SK-N-SH treated with all-trans-retinoic acid at 6 μM for 48 hours (cell line): ENCODE results near the gene RPL18.
"Not testable (repeated sequence)": the region's sequence is repeated elsewhere in the genome, so short reads cannot be mapped to it uniquely, and the experiment has no call there.

ENCODE experiments used
- ATAC-seq: fragments of 200-7000 bp; cut with Tn5 transposase; 3 replicates; pipeline ENCODE4 v1.9.1; 2020; ENCODE audit warnings: mild to moderate bottlenecking, moderate library complexity
- ARNTL ChIP-seq: fragments of 450-650 bp; formaldehyde crosslinking; IDR thresholded peaks from 2 replicates; pipeline ENCODE4 v1.5.0; 2020; ENCODE audit warnings: low read depth, mild to moderate bottlenecking, moderate library complexity, borderline replicate concordance
- BACH2 ChIP-seq: fragments of 250-450 bp; sonication (Bioruptor Pico); IDR thresholded peaks from 2 replicates; pipeline ENCODE4 v1.9.0; 2021; ENCODE audit warnings: mild to moderate bottlenecking, borderline replicate concordance
- CSDC2 ChIP-seq: fragments of 250-450 bp; sonication (Bioruptor Pico); IDR thresholded peaks from 2 replicates; pipeline ENCODE4 v1.5.0; 2020; ENCODE audit warnings: mild to moderate bottlenecking, moderate library complexity
- CSRNP3 ChIP-seq: fragments of 250-450 bp; sonication (Bioruptor Pico); IDR thresholded peaks from 2 replicates; pipeline ENCODE4 v1.5.1; 2021; ENCODE audit warnings: mild to moderate bottlenecking, moderate library complexity
- ESRRG ChIP-seq: fragments of 250-450 bp; sonication (Bioruptor Pico); IDR thresholded peaks from 2 replicates; pipeline ENCODE4 v1.6.1; 2021; ENCODE audit warnings: mild to moderate bottlenecking
- GLIS3 ChIP-seq: fragments of 250-450 bp; sonication (Bioruptor Pico); IDR thresholded peaks from 2 replicates; pipeline ENCODE4 v1.5.0; 2020; ENCODE audit warnings: mild to moderate bottlenecking, moderate library complexity
- ISL1 ChIP-seq: fragments of 250-450 bp; sonication (Bioruptor Pico); IDR thresholded peaks from 2 replicates; pipeline ENCODE4 v2.1.2; 2022; ENCODE audit warnings: mild to moderate bottlenecking, moderate library complexity
- POU6F1 ChIP-seq: fragments of 250-450 bp; sonication (Bioruptor Pico); IDR thresholded peaks from 2 replicates; pipeline ENCODE4 v1.8.0; 2021; ENCODE audit warnings: low read depth, mild to moderate bottlenecking, moderate library complexity, borderline replicate concordance
- PPARA ChIP-seq: fragments of 250-450 bp; sonication (Bioruptor Pico); IDR thresholded peaks from 2 replicates; pipeline ENCODE4 v1.5.0; 2020; ENCODE audit warnings: mild to moderate bottlenecking, borderline replicate concordance
- SNAI2 ChIP-seq: fragments of 250-450 bp; sonication (Bioruptor Pico); IDR thresholded peaks from 2 replicates; pipeline ENCODE4 v1.5.0; 2020; ENCODE audit warnings: mild to moderate bottlenecking, moderate library complexity
- TCF4 ChIP-seq: fragments of 250-450 bp; sonication (Bioruptor Pico); IDR thresholded peaks from 2 replicates; pipeline ENCODE4 v1.8.0; 2021; ENCODE audit warnings: mild to moderate bottlenecking, moderate library complexity, borderline replicate concordance
- TOX ChIP-seq: fragments of 250-450 bp; sonication (Bioruptor Pico); IDR thresholded peaks from 2 replicates; pipeline ENCODE4 v1.8.0; 2021; ENCODE audit warnings: mild to moderate bottlenecking, moderate library complexity, borderline replicate concordance
- ZC3H10 ChIP-seq: fragments of 250-450 bp; sonication (Bioruptor Pico); IDR thresholded peaks from 2 replicates; pipeline ENCODE4 v1.5.1; 2021; ENCODE audit warnings: mild to moderate bottlenecking, moderate library complexity
- ZFP3 ChIP-seq: fragments of 250-450 bp; sonication (Bioruptor Pico); IDR thresholded peaks from 2 replicates; pipeline ENCODE4 v1.5.0; 2020; ENCODE audit warnings: mild to moderate bottlenecking, moderate library complexity
- ZFP30 ChIP-seq: fragments of 450-650 bp; formaldehyde crosslinking; IDR thresholded peaks from 2 replicates; pipeline ENCODE4 v1.5.0; 2022; ENCODE audit warnings: mild to moderate bottlenecking, moderate library complexity
- ZNF565 ChIP-seq: fragments of 450-650 bp; formaldehyde crosslinking; conservative IDR thresholded peaks from 2 replicates; pipeline ENCODE4 v1.5.0; 2020; ENCODE audit warnings: low read depth, mild to moderate bottlenecking, moderate library complexity
- ZNF70 ChIP-seq: fragments of 450-650 bp; formaldehyde crosslinking; IDR thresholded peaks from 2 replicates; pipeline ENCODE4 v1.5.0; 2020; ENCODE audit warnings: mild to moderate bottlenecking, moderate library complexity
- ZNF8 ChIP-seq: fragments of 450-650 bp; formaldehyde crosslinking; IDR thresholded peaks from 2 replicates; pipeline ENCODE4 v1.5.0; 2020; ENCODE audit warnings: mild to moderate bottlenecking, moderate library complexity
- TF ChIP-seq, protein P1 (sequence below): fragments of 250-450 bp; sonication (Bioruptor Pico); IDR thresholded peaks from 2 replicates; pipeline ENCODE4 v1.5.1; 2020; ENCODE audit warnings: low read depth, mild to moderate bottlenecking, moderate library complexity
- TF ChIP-seq, protein P2 (sequence below): fragments of 250-450 bp; sonication (Bioruptor Pico); IDR thresholded peaks from 2 replicates; pipeline ENCODE4 v1.8.0; 2020; ENCODE audit warnings: mild to moderate bottlenecking, moderate library complexity, borderline replicate concordance

RPL18 gene

DNA sequence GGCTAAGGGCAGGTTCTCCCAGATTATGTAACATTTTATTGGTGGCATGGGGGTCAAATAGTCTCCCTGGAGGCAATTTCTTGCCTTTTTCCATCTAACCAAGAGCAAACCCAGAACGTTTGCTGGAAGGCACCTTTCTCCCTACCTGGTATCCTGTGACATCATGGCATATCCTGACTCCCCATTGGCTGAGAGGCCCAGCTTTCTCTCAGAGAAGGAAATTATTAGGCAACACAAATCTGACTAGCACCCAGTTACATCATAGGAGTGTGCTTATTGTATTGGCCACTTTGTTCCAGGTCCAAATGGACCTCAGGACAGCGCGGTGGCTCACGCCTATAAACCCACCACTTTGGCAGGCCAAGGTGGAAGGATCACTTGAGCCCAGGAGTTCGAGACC lies 40.8 kb upstream of the RPL18 start:
- TF ChIP-seq ZFP30 (CRISPR knock-in tag), result no peak
- no peak for TF ChIP-seq ZNF565 (CRISPR knock-in tag)
- no peak for TF ChIP-seq ZNF70 (CRISPR knock-in tag)
- no peak for TF ChIP-seq CSDC2
- TF ChIP-seq TCF4 (CRISPR knock-in tag), result no peak
- no peak for TF ChIP-seq ARNTL (CRISPR knock-in tag)
- TF ChIP-seq, protein P1, sequence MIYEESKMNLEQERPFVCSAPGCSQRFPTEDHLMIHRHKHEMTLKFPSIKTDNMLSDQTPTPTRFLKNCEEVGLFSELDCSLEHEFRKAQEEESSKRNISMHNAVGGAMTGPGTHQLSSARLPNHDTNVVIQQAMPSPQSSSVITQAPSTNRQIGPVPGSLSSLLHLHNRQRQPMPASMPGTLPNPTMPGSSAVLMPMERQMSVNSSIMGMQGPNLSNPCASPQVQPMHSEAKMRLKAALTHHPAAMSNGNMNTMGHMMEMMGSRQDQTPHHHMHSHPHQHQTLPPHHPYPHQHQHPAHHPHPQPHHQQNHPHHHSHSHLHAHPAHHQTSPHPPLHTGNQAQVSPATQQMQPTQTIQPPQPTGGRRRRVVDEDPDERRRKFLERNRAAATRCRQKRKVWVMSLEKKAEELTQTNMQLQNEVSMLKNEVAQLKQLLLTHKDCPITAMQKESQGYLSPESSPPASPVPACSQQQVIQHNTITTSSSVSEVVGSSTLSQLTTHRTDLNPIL (CRISPR knock-in tag), result no peak
- TF ChIP-seq CSRNP3 (CRISPR knock-in tag), result no peak
- no peak for TF ChIP-seq TOX (CRISPR knock-in tag)
- no peak for TF ChIP-seq POU6F1 (CRISPR knock-in tag)
- no peak for TF ChIP-seq ZC3H10
- no peak for TF ChIP-seq ZNF8 (CRISPR knock-in tag)
- no peak for TF ChIP-seq PPARA
- no peak for TF ChIP-seq SNAI2 (CRISPR knock-in tag)
- no peak for TF ChIP-seq BACH2 (CRISPR knock-in tag)
- no peak for TF ChIP-seq ISL1 (CRISPR knock-in tag)
- no peak for TF ChIP-seq GLIS3
- TF ChIP-seq ZFP3 (CRISPR knock-in tag), result no peak
- TF ChIP-seq, protein P2, sequence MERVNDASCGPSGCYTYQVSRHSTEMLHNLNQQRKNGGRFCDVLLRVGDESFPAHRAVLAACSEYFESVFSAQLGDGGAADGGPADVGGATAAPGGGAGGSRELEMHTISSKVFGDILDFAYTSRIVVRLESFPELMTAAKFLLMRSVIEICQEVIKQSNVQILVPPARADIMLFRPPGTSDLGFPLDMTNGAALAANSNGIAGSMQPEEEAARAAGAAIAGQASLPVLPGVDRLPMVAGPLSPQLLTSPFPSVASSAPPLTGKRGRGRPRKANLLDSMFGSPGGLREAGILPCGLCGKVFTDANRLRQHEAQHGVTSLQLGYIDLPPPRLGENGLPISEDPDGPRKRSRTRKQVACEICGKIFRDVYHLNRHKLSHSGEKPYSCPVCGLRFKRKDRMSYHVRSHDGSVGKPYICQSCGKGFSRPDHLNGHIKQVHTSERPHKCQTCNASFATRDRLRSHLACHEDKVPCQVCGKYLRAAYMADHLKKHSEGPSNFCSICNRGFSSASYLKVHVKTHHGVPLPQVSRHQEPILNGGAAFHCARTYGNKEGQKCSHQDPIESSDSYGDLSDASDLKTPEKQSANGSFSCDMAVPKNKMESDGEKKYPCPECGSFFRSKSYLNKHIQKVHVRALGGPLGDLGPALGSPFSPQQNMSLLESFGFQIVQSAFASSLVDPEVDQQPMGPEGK (CRISPR knock-in tag), result no peak
- ATAC-seq, result peak; percentile 39; the same call in 2 of the 3 replicates

DNA sequence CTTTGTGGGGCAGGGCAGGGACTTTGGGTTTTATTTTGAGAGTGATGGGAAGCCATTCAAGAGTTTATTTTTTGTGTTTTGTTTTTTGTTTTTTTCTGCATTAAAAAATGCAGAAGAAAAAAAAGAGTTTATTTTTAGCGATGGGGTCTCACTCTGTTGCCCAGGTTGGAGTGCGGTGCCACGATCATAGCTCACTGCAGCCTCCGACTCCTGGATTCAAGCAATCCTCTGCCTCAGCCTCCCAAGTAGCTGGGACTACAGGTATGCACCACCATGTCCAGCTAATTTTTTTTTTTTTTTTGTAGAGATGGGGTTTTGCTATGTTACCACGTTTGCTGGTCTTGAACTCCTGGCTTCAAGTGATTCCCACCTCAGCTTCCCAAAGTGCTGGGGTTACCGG lies 39.5 kb upstream of the RPL18 start:
- no peak for TF ChIP-seq GLIS3
- TF ChIP-seq PPARA, result no peak
- TF ChIP-seq, protein P2 (CRISPR knock-in tag), result no peak
- ATAC-seq, result no peak

DNA sequence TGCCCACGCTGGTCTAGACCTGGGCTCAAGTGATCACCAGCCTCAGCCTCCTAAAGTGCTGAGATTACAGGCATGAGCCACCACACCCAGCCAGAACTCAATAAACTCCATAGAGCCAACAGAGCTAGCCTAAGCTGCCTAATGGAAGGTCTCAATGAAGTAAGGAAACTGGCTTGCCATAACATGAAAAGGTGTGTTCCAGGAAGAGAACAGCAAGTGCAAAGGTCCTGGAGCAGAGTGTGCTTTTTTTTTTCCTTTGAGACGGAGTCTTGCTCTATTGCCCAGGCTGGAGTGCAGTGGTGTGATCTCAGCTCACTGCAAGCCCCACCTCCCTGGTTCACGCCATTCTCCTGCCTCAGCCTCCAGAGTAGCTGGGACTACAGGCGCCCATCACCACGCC lies 38.9 kb upstream of the RPL18 start:
- not testable (repeated sequence) for ATAC-seq

DNA sequence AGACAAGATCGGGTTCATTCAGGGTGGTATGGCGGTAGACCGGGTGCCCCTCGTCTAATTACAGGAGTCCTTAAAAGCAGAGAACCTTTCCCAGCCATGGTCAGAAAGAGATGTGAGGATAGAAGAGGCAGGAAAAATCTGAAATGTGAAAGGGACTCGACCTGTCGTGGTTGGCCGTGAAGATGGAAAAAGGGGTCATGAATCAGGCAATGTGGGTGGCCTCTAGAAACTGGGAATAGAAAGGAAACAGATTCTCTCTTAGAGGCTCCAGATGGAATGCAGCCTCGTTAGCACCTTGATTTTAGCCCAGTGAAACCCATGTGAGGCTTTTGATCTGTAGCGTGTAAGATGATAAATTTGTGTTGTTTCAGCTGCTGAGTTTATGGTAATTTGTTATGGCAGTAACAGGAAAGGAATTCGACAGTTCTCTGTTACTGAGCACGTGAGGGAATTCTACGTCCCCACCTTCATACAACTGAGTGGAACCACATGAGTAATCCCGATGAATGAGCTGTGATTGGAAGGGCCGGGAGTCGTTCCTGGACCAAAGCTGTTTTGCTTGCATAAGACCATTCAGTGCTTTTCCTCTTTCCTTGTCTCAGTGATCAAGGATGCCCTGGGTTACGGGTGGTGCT lies 38.0 kb upstream of the RPL18 start:
- ATAC-seq, result no peak
- TF ChIP-seq ISL1 (CRISPR knock-in tag) (no peak), SNAI2 (CRISPR knock-in tag) (no peak), ZC3H10 (no peak), ESRRG (CRISPR knock-in tag) (no peak), ZNF8 (CRISPR knock-in tag) (no peak), CSDC2 (no peak), ZFP3 (CRISPR knock-in tag) (no peak), GLIS3 (no peak), ZNF565 (CRISPR knock-in tag) (no peak), ZNF70 (CRISPR knock-in tag) (no peak)
- TF ChIP-seq, protein P2 (CRISPR knock-in tag), result no peak
